Stomach (tissue), 9 donors: ENCODE measurements around the gene RPL18. TPM values are rescaled to one million over a fixed set of nuclear protein-coding genes. Genes with fewer than 3 reads are reported as not detected.

Source experiments
- DNase-seq, 2 donors: peaks; one replicate each; pipeline versions ENCODE4 v3.0.0 to v3.0.0-alpha.2; 2013 to 2019
- H3K27ac ChIP-seq, 5 donors: fragments of 200-600 bp in 4 of 5; sonication (generic) in 4 of 5; one replicate each; pipeline ENCODE4 v1.5.1; 2013 to 2019; ENCODE audit warnings: mild to moderate bottlenecking in 1 of 5, moderate library complexity in 1 of 5
- H3K27me3 ChIP-seq, 3 donors: fragments of 200-600 bp; sonication (generic); one replicate each; pipeline ENCODE4 v1.5.1; 2017 to 2019; ENCODE audit warnings: mixed run types in 1 of 3
- H3K36me3 ChIP-seq, 4 donors: fragments of 200-600 bp; sonication (generic); 1 replicate in 3 of 4; 2 replicates in 1 of 4; pipeline ENCODE4 v1.5.1; 2016 to 2019
- H3K4me1 ChIP-seq, 4 donors: fragments of 200-600 bp; sonication (generic); one replicate each; pipeline ENCODE4 v1.5.1; 2016 to 2019
- H3K4me3 ChIP-seq, 4 donors: fragments of 200-600 bp; sonication (generic) in 3 of 4; one replicate each; pipeline ENCODE4 v1.5.1; 2016 to 2019; ENCODE audit warnings: mild to moderate bottlenecking in 1 of 4
- H3K9me3 ChIP-seq, 4 donors: fragments of 200-600 bp; sonication (generic); one replicate each; pipeline ENCODE4 v1.5.1; 2016 to 2019
- EP300 ChIP-seq: sonication (generic); formaldehyde crosslinking; IDR thresholded peaks from one replicate; pipeline ENCODE4 v1.6.1; 2017; ENCODE audit warnings: antibody characterized with exemption
- POLR2A ChIP-seq, 4 donors: fragments of 450-650 bp; IDR thresholded peaks; one replicate each; pipeline ENCODE4 v1.6.1; 2016; ENCODE audit warnings: antibody characterized with exemption in 4 of 4, control low read depth in 2 of 4, mild to moderate bottlenecking in 1 of 4, moderate library complexity in 1 of 4
- POLR2AphosphoS5 ChIP-seq, 3 donors: sonication (generic); formaldehyde crosslinking; IDR thresholded peaks; one replicate each; pipeline ENCODE4 v1.6.1; 2016; ENCODE audit warnings: antibody characterized with exemption in 3 of 3
- WGBS, 5 donors: extraction: QIAGEN DNeasy Blood & Tissue Kit in 3 of 5; methylation state at CpG; one replicate each; pipeline versions ENCODE4 v1.1.5 to v1.1.7; 2013 to 2018; 5-methylcytosine and 5-hydroxymethylcytosine counted together
- intact Hi-C: fragments of 100-400 bp; cut with DNase I; formaldehyde crosslinking; loops from one replicate; pipeline ENCODE4 v1.15.1; 2023; ENCODE audit warnings: low total_unique reads
- polyA plus RNA-seq, 3 donors: library from polyadenylated mRNA; stranded (reverse); fragments of 200-250 nt; gene quantifications; one replicate each; pipeline ENCODE4 v1.2.3, GENCODE V29; 2013
- total RNA-seq, 5 donors: library from RNA; depleted of rRNA; stranded (reverse); fragments of >200 nt; gene quantifications; one replicate each; pipeline versions ENCODE4 v1.1.0 to v1.2.3, GENCODE V29; 2014 to 2016
- TF ChIP-seq, protein P1 (sequence below), 7 experiments: fragments of 450-650 bp in 4 of 7; fragments of 200-600 bp in 3 of 7; sonication (generic) in 3 of 7; IDR thresholded peaks; one replicate each; pipeline ENCODE4 v1.5.1; 2016 to 2019; ENCODE audit warnings: antibody characterized with exemption in 7 of 7, control low read depth in 2 of 7, mild to moderate bottlenecking in 1 of 7
- donor health status: healthy with polysubstance abuse.
- donor health status: Bipolar disorder and iron deficiency.
- donor health status: healthy.

The RPL18 gene
- total and polyA plus RNA-seq, 8 donors: 1,272 to 3,739 (median 2,415) TPM

DNA sequence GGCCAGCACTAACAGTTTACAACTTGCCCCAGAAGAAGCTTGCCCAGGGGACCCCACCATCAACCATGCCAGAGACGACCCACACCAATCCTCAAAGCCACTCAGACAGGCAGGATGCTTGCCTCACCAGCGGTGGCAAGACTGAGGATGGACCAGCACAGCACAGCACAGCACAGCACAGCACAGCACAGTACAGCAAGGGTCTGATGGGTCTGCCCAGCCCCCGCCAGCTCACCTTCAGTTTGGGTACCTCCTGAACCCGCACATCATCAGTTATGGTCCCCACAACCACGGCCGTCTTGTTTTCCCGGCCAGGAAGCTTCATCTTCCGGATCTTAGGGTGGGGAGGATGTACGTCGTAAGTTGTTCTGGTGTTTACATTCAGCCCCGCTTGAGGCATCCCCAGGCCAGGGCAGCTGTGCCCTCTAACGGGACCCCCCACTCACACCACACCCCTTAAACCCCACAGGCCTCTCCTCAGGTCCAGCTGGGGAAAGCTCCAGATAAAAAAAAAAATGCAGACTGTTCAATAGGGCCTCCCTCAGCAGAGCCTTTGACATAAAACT, 2.4 kb downstream of the RPL18 start:
- Histone ChIP-seq H3K27me3 (no peaks in the 10 kb centered on the region), H3K9me3 (no peaks in the 10 kb centered on the region), H3K4me3 (peak overlapping the region in 3 of 4 donors; percentile 72 to 93 (median 90)), H3K27ac (peak overlapping the region; percentile 77 to 94 (median 93)), H3K36me3 (peaks cover 24 to 36% (median 31%) of the 10 kb centered on the region in 4 donors), H3K4me1 (peaks cover 38 to 71% (median 65%) of the 10 kb centered on the region in 4 donors)
- DNase-seq: no peak
- intact Hi-C loops: no loop called here
- TF ChIP-seq, protein P1, sequence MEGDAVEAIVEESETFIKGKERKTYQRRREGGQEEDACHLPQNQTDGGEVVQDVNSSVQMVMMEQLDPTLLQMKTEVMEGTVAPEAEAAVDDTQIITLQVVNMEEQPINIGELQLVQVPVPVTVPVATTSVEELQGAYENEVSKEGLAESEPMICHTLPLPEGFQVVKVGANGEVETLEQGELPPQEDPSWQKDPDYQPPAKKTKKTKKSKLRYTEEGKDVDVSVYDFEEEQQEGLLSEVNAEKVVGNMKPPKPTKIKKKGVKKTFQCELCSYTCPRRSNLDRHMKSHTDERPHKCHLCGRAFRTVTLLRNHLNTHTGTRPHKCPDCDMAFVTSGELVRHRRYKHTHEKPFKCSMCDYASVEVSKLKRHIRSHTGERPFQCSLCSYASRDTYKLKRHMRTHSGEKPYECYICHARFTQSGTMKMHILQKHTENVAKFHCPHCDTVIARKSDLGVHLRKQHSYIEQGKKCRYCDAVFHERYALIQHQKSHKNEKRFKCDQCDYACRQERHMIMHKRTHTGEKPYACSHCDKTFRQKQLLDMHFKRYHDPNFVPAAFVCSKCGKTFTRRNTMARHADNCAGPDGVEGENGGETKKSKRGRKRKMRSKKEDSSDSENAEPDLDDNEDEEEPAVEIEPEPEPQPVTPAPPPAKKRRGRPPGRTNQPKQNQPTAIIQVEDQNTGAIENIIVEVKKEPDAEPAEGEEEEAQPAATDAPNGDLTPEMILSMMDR (IDR thresholded peaks at IDR 0.05): no peak
- TF ChIP-seq EP300 (no peak), POLR2AphosphoS5 (IDR thresholded peaks at IDR 0.05) (no peak), POLR2A (IDR thresholded peaks at IDR 0.05) (no peak)
- WGBS, 5 donors: 44 to 50% (median 47%) methylated on average over 12 of the region's 12 CpGs

DNA sequence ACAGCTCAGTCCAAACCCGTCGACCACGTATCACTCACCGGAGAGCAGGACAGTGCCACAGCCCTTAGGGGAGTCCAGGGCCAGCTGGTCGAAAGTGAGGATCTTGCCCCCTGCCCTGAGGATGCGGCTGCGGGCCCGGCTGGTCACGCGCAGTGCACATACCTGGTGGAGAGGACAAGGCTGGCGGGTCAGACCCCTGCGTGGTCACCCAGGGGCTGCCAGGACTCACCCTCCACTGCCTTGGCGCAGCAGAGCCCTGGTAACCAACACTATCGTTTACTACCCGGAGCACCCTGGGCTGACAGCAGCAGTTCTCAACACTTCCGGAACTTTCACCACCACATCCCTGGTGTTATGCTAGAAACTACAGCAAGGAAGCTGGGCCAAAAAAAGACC, 2.9 kb downstream of the RPL18 start:
- TF ChIP-seq POLR2AphosphoS5 (IDR thresholded peaks at IDR 0.05) (no peak), POLR2A (IDR thresholded peaks at IDR 0.05) (no peak), EP300 (no peak)
- TF ChIP-seq, protein P1 (IDR thresholded peaks at IDR 0.05): no peak
- intact Hi-C loops: no loop called here
- H3K9me3 ChIP-seq: no peaks in the 10 kb centered on the region
- 52 to 66% (median 60%) methylated on average over 8 to 16 of the region's 16 CpGs for WGBS, 5 donors
- H3K4me1 ChIP-seq: peaks cover 38 to 71% (median 65%) of the 10 kb centered on the region in 4 donors
- no peaks in the 10 kb centered on the region for H3K27me3 ChIP-seq
- peak overlapping the region in 2 of 4 donors; percentile 90 to 93 for H3K4me3 ChIP-seq
- peaks cover 24 to 37% (median 31%) of the 10 kb centered on the region in 4 donors for H3K36me3 ChIP-seq
- DNase-seq: no peak
- H3K27ac ChIP-seq: peak overlapping the region; percentile 77 to 94 (median 93)

DNA sequence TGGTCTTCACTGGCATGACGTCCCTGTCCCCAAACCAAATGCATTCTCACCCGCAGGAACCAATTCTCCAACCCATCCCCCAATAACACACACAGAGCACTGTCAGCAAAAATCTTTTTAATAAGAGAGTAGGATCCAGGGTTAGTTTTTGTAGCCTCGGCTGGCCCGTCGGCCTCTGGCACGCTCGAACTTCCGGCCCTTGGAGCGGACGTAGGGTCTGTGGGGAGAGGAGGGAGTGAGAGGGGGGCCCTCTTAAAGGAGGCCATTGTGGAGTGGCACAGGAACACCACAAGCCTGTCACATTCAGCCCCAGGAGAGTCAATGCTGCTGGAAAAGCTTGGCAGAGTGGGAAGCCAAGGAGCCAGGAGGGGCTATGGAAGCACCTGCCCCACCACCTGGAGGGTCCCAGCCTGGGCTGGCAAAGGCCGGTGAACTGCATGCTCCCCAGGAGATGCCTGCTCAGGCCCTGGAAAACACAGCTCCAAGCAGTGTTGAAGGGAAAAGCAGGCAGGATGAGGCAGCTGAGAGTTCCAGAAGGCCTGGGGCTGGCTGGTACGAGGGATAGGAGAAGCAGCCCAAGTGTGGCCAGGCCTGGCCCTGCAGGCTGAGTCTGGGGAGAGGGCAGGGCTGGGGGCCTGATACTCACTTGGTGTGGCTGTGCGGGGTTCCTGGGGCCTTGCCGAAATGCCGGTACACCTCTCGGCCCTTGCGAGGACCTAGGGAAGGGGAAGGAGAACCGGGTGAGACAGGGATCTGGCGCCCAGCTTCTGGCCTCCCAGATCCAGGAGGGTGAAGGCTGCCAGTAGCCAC, 3.5 kb downstream of the RPL18 start:
- intact Hi-C loops: no loop called here
- no peak for TF ChIP-seq POLR2A (IDR thresholded peaks at IDR 0.05)
- TF ChIP-seq EP300: no peak
- TF ChIP-seq, protein P1 (IDR thresholded peaks at IDR 0.05): no peak
- TF ChIP-seq POLR2AphosphoS5 (IDR thresholded peaks at IDR 0.05): no peak
- Histone ChIP-seq H3K36me3 (peaks cover 24 to 37% (median 31%) of the 10 kb centered on the region in 4 donors), H3K4me1 (peaks cover 38 to 69% (median 62%) of the 10 kb centered on the region in 4 donors), H3K4me3 (peak overlapping the region in 2 of 4 donors; percentile 90 to 93), H3K9me3 (no peaks in the 10 kb centered on the region), H3K27me3 (no peaks in the 10 kb centered on the region), H3K27ac (peak overlapping the region; percentile 77 to 94 (median 93))
- no peak for DNase-seq
- WGBS, 5 donors: 36 to 54% (median 47%) methylated on average over 18 to 19 of the region's 19 CpGs

DNA sequence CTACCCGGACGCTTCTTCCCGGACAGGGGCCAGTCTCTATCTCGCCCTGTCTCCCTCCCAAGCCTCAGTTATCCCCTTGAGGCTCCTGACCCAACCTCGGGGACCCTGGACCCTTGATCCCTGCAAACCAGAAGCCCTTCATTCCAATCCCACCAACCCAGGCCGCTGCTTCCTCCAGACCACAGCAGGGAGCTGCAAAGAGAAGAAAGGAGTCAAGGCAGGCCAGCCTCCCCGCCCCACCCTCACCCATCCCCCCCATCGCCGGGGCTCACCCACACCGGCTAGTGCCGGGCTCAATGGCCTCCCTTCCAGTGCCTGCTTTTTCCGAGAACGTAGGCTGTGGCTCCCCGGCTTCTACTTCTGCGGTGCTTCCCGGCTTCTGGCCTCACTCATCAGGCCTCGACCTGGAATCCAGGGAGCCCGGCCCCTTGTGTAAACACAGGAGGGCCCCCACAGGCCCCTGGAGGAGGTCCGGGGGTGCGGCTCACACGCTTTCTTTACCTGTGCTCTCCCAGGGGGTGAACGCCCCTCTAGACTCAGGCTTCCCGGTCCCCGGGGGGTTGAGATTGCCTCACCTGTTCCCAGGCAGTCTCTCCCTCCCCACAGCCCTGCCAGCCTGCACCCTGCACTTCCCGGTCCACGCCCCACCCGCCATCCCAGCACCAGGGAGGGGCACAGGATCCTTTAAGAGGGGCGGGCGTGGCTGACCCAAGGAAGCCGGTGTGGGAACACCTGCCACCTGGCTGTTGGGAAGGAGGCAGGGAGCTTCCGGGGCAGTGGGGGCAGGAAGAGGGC, 4.3 kb downstream of the RPL18 start, which contains the start of gene FAM83E:
TSS of gene FAM83E (minus strand) at position 641 of the 795 bp plus-strand sequence. CDS start 1,704 bp downstream, outside the sequence.
- 24 to 55% (median 30%) methylated on average over 25 to 31 of the region's 31 CpGs for WGBS, 5 donors
- Histone ChIP-seq H3K36me3 (peaks cover 24 to 39% (median 31%) of the 10 kb centered on the region in 4 donors), H3K4me1 (peaks cover 36 to 61% (median 57%) of the 10 kb centered on the region in 4 donors), H3K27me3 (no peaks in the 10 kb centered on the region), H3K27ac (peak within 1 kb of the TSS; percentile 77 to 94 (median 93)), H3K9me3 (no peaks in the 10 kb centered on the region), H3K4me3 (peak within 1 kb of the TSS; percentile 23 to 93 (median 60))
- intact Hi-C loops: no loop called here
- DNase-seq: peak; percentile 90 to 96
- TF ChIP-seq POLR2A (IDR thresholded peaks at IDR 0.05) (no peak), POLR2AphosphoS5 (IDR thresholded peaks at IDR 0.05) (peak in 2 of 3 donors; percentile 57 to 86), EP300 (no peak)
- TF ChIP-seq, protein P1 (IDR thresholded peaks at IDR 0.05): peak in 2 of 7 experiments; percentile 14 to 29
